ENCODE results near the gene NEDD8.

NEDD8 gene

DNA sequence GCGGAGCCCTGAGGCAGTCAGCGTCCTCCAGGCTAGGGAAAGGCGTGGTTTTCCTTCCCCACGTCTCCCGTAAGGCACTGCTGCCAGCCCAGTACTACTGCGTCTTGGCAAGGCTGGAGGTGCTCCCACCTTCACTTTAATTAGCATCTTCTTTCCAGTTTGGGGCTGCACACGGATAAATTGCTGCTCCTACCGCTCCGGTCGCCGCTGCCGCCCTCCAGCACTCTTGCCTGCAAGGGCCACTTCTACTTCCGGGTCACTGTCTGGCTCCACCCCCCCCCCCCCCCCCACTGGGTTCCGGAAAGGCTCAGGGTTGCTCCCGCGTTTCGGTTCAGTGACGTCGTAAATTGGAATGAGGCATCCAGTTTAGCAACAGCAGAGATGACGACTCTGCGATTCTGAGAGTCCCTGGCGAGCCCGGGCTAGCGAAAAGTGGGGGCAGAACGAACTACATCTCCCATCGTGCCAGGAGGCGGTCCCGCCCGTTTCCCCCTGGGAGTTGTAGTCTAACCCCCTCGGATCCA is at the start of gene NEDD8:
NEDD8 (minus strand) TSS at position 247 of the 524 bp plus-strand sequence; CDS start at position 147, 100 bp downstream.
- DNase-seq, result peak; percentile 95 to 96

DNA sequence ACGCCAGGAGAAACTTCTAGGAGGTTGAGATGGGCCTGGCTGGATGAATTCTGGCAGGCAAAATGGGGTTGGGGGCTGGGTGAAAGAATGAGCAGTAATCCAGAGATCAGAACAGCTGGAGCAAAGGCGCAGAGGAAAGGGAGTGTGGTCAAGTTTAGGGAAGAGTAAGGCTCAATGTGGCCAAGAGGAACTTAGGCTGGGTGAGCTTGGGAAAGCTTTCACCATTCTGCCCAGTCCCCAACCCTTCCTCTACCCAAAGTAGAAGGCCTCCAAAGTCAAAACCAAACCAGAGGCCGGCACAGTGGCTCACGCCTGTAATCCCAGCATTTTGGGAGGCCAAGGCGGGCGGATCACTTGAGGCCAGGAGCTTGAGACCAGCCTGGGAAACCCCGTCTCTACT is 49.5 kb upstream of the NEDD8 start:
- DNase-seq, result no peak

DNA sequence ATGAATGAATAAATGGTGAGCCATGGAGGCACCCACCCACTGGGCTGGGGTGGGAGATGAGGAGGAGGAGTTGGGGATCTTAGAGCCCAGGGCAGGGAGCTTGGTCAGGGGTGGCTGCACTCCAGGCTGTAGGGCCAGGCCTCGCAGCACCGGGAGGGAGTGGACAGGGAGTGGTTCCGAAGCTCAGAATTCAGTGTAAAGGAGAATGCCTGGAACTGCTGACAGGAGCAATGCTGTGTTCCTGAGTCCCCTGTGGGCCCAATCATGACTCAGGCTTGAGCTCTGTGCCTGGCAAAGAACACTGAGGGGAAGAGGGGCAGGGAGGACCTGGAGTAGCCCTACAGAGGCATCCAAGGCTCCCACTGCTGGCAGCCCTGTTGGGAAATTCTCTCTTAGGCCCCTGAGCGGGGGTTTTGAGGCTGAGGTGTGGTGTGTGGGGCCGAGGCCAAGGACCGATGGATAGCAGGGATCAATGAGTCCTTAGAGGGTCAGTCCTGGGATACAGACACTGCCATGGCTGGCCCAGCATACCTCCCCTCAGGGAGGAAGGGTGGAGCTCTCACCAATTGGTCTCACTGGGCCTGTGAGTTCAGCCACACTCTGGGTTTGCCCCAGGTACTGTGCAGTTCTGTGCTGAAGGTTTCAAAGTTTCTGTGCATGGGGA is 48.8 kb upstream of the NEDD8 start:
- DNase-seq, result no peak

DNA sequence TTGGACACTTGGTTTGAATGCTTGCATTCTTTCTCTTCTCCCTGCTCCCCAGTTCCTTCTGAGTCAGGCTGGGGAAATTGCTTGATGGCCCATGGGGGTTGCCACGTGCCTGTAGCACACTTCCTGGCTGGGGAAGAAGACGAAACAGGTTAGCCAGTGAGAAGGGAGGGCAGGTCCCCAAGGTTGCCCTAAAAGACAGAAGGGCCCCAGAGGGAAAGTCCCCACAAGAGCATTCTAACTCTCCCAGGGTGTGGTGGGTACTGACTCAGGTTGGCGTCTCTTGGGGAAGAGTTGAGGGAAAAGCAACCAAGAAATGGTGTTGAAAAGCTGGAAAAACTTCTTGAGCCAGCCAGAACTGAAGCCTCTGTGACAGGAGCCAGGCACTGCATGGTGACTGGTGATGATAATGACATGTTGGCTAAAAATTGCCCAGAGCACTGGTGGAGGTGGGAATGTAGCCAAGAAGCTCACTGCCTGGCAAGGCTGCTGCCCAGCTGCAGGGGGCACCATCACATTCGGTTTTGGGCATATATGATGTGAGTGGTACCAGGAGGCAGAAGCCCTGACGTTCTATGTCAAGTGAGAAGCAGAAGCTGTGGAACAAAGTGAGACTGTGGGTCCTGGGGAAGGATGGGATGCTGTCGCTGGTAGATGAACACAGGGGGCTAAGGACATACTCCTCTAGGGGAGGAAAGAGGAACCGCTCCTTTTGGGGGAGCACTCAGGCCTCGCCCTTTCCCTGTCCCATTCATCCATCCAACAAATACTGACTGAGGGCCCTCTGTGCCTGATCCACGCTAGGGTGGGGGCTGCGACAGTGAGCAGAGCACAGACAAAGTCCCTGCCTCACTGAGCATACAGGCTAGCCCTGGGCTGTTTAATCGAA is 47.4 kb upstream of the NEDD8 start:
- DNase-seq, result no peak

DNA sequence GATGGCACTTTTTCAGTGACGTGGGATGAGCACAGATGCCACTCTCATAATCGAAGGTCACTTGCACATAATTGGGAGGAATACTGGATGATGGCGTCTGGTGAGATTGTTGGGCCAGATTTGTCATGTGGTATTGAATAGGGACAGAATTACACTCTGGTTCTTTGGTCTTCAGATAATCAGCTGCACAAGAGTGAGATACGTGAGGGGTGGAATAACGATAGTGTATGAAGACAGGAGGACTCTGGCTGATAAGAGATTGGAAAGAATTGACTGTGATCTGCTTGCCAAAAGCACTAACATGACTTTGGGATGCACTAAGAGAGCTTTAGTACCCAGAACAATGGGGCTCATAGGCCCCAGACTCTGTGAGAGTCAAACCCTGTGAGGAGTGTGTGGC is 46.3 kb upstream of the NEDD8 start:
- no peak for DNase-seq

DNA sequence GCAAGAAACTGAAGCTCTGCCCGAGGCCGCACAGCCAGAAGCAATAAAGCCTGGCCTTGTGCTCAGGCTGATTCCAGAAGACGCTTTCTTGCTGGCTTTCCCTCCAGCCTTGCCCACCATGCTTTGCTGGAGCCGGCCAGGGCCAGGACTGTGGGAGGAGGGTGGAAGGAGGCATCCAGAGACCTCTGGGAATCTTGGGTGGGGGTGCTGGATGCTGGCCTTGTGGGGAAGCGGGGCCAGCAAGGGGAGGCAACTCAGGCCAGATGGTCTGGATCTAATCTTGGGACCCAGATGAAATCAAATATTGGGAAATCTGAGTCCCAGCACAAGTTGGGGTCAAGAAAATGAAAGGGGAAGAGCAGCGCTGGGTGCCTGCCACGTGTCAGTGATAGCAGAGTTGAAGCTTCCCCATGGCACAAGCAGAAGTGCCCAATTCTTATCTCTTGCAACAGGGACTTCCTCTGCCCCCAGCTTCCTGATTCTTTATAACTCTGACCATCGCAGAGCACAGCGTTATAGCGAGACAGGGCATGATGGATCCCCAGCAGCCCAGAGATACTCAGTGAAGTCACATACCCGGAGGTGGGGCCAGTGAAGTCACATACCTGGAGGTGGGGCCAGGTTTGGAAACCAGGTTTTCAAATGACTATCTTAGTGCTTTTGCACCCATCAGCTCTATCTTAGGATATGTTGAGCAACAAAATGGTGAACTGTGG is 45.6 kb upstream of the NEDD8 start:
- DNase-seq, result no peak

DNA sequence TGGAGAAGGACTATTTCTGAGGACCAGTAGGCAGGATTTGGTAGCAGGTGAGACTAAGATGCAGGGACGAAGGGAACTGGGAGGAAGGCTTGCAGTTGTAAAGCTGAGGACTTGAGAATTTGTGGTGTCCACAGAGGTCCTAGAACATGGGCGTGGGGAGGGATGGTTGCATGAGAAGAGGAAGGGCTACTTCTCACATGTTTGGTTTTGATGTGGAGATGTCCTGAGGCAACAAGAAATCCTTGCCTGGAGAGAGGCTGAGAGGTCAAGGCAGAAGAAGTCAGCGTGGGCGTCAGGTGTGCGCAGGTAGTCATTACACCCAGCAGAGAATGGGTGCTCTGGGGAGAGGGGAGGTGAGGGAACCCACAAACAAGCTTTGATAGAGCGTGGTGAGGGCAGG is 44.9 kb upstream of the NEDD8 start:
- no peak for DNase-seq

DNA sequence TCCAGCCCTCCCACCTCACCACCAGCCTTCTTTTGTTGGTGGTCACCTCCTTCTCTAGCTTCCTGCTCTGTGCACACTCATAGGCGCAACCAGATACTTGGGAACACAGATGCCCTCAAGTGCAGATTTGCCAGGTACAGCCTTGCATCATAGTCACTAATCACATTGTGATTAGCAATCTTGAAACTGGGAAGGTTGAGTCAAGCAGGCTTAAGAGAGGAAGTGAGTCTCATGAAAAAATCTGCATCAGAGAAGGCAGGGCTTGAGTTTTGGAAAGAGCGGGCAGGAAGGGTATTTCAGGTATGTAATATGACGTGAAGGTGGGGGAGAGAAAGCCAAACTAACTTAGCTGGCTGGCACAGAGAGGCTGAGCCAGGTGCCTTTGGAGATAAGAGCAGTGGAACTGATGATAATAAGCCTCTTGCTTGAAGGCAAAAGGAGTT is 42.0 kb upstream of the NEDD8 start:
- no peak for DNase-seq

DNA sequence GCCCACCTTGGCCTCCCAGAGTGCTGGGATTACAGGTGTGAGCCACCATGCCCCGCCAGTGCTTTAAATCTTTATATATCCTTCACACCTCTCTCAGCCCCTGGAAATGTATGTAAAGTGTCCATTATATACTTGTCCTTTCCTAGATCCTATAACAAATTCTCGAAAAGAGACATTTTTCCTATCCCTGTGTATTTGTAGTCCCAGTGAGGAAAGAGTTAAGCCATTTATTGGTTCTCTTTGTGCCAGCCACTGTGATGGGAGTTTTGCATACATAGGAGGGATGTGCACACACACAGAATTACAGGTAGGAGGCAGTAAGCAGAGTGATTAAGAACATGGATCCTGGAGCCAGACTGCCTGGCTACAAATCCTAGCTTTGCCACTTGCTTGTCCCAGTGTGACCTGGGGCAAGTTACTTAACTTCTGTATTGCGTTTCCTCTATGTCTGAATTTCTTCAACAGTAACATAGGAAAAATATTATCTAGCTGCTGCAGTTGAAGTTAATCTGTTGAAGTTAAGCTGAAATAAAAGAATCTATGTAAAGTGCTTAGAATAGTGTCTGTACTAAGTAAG is 41.3 kb upstream of the NEDD8 start:
- peak in 1 of 2 experiments; percentile 39 for DNase-seq

DNA sequence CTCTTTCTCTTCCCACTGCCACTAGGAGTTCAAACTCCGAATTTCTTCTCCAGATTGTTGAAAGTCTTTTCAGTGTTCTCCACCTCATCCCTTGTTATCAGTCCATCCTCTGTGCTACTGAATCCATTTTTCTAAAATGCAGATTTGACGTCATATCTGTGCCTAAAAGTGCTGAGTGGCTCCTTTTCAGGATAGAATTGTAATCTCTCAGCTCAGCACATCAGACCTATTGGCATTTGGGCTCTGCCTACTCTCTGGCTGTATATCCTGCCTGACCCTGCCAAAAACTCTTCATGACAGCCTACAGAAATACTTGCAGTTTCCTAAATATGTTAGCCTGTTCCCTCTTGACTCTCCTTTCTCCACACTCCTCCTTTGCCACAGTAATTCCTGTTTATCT is 40.3 kb upstream of the NEDD8 start:
- no peak for DNase-seq

DNA sequence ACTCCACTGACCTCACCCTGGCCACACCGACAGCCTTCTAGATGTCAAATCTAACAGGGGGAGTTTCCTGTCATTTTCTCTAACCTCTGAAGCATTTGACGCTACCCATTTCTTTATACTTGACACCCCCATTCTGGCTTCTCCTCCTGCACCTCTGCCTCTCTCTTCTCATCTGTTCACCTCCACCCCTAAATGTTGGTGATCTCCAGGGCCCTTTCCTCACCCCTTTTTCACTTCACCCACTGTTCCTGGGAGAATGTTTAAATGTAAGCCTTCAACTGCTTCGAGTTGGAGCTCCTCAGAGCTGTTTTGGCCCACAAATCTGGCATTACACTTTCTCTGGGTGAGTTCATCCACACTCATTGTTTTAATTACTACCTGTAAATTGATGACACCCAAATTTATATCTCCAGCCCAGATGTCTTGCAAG is 39.7 kb upstream of the NEDD8 start:
- DNase-seq, result no peak

DNA sequence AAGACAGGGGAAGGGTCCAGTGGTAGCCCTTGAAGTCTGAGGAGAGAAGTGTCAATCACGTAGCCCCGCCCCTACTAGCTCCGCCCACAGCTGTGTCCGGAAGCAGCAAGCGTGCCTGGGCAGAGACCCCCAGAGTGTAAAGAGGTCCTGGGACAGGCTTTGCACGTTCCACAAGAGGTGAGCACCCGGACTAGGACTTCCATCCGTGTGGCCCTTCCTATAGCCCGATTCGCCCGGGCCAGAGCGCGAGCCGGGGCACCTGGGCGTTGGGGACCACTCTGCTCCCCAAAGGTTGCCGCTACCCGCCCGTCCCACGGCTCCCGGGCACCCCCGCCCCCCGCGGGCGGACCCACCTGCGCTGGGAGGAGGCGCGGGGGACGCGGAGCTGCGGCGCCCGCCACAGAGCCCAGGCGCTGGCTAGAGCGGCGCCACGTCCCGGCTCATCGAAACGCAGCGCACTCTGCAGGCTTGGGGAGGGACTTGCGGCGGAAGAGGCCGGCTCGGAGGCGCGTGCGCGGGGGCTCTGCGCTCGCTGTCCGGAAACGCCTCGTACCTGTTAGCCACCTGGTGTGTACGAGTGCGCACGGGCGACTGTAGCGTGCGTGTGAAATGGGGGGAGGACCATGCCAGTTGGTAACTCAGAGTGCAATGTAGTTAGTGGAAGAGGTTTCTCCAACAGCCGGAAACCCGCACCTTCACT is 39.1 kb upstream of the NEDD8 start, which contains the start of gene RABGGTA:
RABGGTA (minus strand) TSS at position 464 of the 700 bp plus-strand sequence. CDS start 482 bp downstream, outside the sequence.
- peak; percentile 92 to 96 for DNase-seq

DNA sequence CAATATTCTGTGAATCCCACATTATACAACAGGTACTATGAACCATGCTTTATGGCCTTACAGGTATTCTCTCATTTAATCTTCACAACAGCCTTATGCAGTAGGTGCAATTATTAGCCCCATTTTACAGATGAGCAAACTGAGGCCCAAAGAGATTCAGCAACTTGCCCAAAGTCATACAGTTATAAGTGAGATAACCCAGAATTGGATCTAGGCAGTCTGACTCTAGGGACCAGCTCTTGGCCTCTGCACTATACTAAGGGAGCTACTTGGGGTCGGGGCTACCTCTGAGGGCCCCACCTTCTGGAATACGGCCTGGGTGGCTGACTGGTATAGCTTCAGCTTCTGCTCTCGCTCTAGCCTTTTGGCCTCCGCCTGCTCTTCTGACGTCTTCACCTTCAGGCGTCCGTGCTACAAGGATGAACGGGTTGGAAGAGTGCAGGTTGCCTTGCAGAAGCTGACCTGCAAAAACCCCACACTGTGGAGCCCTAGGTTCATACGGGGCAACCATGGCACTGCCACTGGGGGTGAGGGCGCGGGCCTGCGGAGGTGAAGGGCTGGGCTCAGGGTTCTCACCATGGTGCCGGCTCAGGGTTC is 38.5 kb upstream of the NEDD8 start:
- DNase-seq, result peak; percentile 57 to 63

DNA sequence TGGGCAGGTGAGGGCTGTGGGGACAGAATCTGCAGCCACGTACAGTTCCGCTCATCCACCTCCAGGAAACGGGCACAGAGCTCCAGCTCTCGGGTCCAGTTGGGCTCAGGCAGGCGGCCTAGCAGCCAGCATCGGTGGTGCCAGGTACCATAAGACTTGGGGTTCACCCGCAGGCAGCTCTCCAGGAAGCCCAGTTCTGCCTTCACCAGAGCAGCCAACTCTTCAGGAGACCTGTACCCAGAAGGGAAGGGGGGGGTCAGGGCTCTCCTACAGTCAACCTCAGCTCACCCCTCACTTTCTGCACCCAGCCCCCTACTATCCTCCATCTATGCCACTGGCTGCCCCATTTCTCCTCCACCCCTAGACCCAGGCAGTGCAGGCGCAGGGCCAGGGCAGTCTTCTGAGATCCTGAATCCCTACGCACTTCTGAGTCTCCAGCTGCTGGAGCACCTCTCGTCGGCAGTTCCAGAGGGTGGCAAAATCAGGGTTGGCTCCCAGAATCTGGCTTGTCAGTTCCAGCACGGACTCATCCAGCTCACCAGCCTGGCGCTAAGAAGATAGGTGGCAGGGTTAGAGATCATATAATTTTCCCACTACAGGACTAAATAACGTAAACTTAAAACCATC is 37.9 kb upstream of the NEDD8 start:
- DNase-seq, result no peak

DNA sequence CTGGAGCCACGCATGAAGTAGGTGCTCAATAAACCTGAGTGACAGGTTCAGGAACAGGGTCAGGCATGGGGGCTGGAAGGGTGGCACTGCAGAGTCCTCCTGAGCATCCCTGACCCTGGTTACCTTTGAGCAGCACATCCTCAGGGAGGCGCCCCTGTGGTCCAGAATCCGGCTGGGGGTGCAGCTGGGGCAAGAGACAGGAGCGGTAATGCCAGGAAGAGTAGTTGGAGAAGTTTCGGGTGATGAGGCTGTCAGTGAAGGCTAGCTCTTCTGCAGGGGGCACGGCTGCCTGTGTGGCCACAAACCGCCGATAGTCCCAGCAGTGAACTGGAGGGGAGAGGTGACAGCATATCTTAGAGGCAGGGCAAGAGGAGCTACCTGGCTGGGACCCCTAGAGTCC is 37.2 kb upstream of the NEDD8 start:
- DNase-seq, result no peak

DNA sequence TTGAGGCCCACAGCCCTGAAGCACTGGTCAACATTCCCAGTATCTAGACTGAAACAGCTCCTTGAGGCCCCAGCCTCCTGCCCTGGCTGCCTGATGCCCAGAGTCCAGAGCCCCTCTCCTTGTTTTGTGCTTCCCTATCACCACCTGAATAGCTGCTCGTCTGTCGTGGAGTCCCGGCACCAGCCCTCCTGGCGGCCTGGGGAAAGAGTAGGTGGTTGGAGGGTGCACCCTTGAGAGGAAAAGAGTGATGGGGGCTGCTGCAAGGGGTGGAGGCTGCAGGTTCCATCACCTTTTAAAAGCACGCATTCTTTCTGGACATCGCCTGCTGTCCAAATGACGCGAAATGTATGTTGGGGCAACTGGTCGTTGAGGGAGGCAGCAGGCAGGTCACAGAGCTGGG is 36.1 kb upstream of the NEDD8 start:
- DNase-seq, result no peak

DNA sequence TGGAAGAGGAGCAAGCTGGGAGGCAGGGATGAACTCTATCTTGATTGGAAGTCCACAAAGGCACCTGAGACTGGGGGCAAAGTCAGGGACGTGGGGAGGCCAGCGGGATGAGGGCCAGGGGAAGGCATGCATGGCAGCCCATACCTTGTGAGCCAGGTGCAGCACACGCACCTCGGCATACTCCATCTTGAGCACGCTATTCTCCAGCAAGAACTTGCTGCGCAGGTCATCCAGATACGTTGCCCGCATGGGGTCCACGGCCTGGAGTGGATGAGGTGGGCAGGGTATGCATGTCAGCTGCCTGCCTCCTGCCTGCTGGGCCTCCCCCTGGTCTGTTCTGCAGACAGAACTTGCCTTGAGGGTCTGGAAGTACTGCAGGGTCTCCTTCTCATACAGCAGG is 35.3 kb upstream of the NEDD8 start:
- no peak for DNase-seq

DNA sequence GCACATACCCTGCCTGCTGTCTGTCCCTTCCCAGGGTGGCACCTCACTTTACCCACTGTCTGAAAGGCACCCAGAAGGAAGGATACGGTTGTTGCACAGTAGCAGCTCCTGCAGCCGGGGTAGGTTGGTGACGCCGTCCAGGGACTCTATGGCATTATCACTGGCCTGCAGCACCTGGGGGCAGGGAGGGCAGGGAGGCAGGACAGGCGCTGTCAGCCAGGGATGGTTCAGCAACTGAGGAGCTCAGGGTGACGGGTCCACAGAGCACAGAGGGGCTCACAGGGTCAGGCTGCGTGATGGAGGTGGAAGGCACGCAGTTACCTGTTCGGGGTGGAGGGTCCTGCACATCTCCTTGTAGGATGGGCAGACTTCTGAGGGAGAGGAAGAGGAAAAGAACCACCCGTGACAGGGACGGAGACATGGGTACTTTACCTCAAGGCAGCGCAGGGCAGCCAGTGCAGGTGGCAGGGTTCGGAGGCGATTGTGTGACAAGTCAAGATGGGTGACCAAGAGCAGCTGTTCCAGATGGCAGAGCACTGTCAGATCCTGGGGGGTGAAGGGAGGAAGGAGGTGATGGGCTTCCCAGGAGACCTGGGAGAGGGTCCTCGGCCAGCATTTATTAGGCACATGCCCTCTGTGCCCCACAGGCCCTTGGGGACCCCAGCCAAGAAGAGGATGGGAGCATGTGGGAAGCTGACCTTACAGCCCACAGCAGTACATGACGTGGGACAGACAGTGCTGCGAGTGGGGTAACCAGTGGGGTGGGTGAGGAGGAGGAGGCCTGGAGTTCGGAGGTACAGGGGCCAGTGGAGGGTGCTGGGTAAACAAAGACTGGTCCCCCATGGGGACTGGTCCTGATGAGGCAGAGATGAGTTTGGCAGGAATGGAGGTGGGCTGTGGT is 34.4 kb upstream of the NEDD8 start:
- DNase-seq, result no peak

DNA sequence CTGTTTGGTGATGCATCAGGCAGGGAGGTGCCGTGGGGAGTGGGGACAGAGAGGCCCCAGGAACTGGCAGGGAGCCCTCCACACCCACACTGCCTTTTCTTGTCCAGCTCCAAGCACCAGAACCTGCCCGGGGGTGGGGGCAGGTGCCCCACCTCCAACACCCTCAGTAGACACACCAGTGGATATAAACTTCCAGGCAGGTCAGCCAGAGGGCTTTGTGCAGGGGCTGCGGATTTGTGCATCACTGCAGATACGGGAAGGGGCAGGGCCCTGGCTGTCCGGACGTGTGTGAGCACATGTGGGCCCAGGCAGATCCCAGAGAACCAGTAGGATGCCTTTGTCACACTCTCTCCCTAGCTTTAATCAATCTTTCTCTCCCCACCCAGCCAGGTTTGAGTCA is 32.1 kb upstream of the NEDD8 start:
- no peak for DNase-seq

DNA sequence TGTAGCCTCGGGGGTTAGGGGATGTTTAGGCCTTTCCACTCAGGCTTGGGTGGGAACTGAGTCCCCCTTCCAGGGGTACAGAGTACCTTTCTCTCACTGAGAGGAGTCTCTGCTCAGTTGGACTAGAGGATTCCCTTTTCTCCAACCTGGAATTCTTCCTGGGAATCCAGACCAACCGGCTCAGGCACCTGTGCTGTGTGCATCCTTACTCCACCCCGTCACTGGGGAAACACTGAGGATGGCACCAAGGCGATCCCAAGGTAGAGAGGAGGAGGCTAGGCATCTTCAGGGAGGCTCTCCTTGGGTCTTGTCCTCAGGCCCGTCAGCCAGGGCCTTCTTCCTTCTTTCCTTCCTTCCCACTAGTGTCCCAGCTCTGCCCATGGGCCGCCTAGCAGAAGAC is 31.7 kb upstream of the NEDD8 start:
- DNase-seq, result no peak

Data from NCI-H524 (cell line).